ENCODE results near the gene MCRS1. TPM values are rescaled to one million over a fixed set of nuclear protein-coding genes. Genes with fewer than 3 reads are reported as not detected.

Gene MCRS1
- total RNA-seq, 4 donors from 2014 or later = 20.0 to 81.2 (median 50.4) TPM

DNA sequence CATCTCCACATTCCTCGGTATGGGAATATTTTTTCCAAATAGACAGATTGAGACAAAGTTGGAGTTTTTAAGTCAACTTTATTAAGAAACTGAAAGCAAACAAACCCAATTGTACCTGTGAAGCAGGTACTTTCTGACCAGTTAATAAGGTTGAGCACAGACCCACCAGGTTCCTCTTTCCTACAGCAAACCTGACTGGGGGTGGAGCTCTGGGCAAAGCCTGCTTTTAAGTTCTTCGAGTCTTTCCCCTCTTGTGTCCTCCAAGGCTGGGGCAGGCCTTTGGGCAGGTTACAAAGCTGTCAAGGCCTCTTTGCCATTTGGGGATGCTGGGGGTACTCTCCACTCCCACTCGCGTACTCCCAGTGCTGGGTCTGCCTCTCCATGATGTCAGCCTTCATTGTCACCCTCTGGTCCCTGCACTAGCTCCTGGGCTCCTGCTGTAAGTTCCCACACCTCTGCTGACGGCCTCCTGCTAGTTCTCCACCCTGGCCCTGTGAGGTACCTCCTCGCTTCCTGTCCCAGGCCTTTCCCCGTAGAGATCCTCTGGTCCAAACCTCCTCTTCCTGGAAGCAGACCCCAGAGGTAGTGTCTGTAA is 25.9 kb downstream of the MCRS1 start:
- intact Hi-C loops (cut with DNase I; ENCODE audit: low total_unique reads) = no loop called here
- Histone ChIP-seq H3K27ac (no peak overlapping the region), H3K36me3 (no peaks in the 10 kb centered on the region), H3K27me3 (no peaks in the 10 kb centered on the region), H3K9me3 (no peaks in the 10 kb centered on the region), H3K4me3 (no peak overlapping the region), H3K4me1 (peaks cover 0 to 12% of the 10 kb centered on the region in 2 donors)
- TF ChIP-seq CTCF (IDR thresholded peaks at IDR 0.05) (no peak), POLR2A (IDR thresholded peaks at IDR 0.05) (no peak)
- no peak for DNase-seq

DNA sequence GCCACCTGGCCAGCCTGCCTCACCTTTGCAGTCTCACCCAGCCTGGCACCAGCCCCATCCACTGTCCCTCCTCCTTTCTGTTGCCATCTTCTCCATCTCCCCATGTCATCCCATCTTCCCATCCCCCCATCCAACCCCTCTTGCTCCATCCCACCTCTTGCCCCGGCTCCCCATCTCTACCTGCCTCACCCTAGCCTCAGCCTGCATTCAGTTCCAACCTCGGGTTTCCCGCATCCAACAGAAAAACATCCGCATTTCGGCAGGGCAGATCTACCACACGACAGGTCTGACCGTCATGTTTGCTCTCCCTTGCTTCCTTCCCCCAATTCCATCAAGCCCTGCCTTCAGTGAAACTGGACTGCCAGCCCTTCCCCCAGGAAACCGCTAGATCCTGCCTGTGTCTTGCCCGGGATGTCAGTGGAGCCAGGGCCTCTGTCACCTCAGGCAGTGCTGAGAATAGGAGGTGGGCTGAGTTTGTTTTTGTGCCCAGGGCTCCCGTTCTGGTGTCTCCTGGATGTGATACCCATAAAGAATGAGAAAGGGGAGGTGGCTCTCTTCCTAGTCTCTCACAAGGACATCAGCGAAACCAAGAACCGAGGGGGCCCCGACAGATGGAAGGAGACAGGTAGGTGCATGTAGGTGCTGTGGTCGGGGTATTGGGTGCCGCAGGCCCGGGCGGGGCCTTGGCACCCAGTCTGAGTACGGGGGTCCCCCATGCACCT is 26.6 kb downstream of the MCRS1 start:
- H3K36me3 ChIP-seq = no peaks in the 10 kb centered on the region
- H3K27me3 ChIP-seq = no peaks in the 10 kb centered on the region
- intact Hi-C loops (cut with DNase I; ENCODE audit: low total_unique reads) = no loop called here
- no peak overlapping the region for H3K27ac ChIP-seq
- H3K4me1 ChIP-seq = peaks cover 0 to 12% of the 10 kb centered on the region in 2 donors
- no peak overlapping the region for H3K4me3 ChIP-seq
- TF ChIP-seq POLR2A (IDR thresholded peaks at IDR 0.05) (no peak), CTCF (IDR thresholded peaks at IDR 0.05) (no peak)
- no peaks in the 10 kb centered on the region for H3K9me3 ChIP-seq
- peak in 1 of 2 donors; percentile 8 for DNase-seq

- H3K4me3 ChIP-seq = no peak overlapping the region
- TF ChIP-seq POLR2A (IDR thresholded peaks at IDR 0.05) = no peak
- TF ChIP-seq CTCF (IDR thresholded peaks at IDR 0.05) = no peak
- intact Hi-C loops (cut with DNase I; ENCODE audit: low total_unique reads) = no loop called here
- H3K27me3 ChIP-seq = no peaks in the 10 kb centered on the region
- H3K27ac ChIP-seq = no peak overlapping the region
- peak in 1 of 2 donors; percentile 6 for DNase-seq
- peaks cover 0 to 12% of the 10 kb centered on the region in 2 donors for H3K4me1 ChIP-seq
- H3K9me3 ChIP-seq = no peaks in the 10 kb centered on the region
- no peaks in the 10 kb centered on the region for H3K36me3 ChIP-seq
Observed at GRCh38 chr12:49540229-49541139, 27.5 kb downstream of the MCRS1 start.

DNA sequence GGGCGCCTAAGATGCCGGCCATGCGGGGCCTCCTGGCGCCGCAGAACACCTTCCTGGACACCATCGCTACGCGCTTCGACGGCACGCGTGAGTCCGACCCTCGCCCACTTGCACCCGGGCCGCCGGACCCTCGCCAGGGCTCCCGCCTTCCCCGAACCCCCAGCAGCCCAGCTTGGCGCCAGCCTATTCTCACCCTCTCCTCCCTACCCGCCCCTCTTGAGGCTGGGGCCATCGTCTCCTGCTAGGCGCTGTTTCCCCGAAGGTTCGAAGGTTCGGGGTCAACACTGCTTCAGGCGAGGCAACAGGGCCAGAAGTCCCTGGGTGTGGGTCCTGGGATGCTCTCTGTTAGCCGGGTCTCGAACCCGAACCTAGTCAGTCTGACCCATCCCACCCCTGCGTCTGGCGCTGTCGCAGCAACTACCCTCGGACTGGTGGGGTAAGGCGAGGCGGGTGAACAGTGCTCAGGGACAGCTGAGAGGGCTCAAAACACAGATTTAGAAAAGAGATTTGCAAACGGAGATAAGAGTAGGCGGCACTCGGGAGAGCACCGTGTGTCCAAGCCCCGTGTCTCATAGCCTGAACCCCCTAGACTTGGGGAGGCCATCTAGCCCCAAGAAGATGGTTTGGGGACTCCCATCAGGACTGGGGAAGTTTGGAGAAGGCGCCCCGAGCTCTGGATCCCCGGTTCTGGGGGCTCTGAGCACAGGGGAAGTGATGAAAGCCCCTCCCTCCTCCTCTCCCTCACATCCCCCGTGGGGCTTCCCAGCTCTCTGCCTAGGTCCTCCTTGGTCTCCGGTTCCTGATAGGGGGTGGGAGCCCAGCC is 28.3 kb downstream of the MCRS1 start:
- intact Hi-C loops (cut with DNase I; ENCODE audit: low total_unique reads) = no loop called here
- peak overlapping the region in 1 of 2 donors; percentile 45 for H3K4me3 ChIP-seq
- H3K4me1 ChIP-seq = peaks cover 0 to 12% of the 10 kb centered on the region in 2 donors
- no peaks in the 10 kb centered on the region for H3K27me3 ChIP-seq
- TF ChIP-seq POLR2A (IDR thresholded peaks at IDR 0.05) = no peak
- TF ChIP-seq CTCF (IDR thresholded peaks at IDR 0.05) = no peak
- H3K9me3 ChIP-seq = no peaks in the 10 kb centered on the region
- peak in 1 of 2 donors; percentile 11 for DNase-seq
- no peak overlapping the region for H3K27ac ChIP-seq
- H3K36me3 ChIP-seq = no peaks in the 10 kb centered on the region
